ENCODE data around the gene SYCN.

SYCN gene

DNA sequence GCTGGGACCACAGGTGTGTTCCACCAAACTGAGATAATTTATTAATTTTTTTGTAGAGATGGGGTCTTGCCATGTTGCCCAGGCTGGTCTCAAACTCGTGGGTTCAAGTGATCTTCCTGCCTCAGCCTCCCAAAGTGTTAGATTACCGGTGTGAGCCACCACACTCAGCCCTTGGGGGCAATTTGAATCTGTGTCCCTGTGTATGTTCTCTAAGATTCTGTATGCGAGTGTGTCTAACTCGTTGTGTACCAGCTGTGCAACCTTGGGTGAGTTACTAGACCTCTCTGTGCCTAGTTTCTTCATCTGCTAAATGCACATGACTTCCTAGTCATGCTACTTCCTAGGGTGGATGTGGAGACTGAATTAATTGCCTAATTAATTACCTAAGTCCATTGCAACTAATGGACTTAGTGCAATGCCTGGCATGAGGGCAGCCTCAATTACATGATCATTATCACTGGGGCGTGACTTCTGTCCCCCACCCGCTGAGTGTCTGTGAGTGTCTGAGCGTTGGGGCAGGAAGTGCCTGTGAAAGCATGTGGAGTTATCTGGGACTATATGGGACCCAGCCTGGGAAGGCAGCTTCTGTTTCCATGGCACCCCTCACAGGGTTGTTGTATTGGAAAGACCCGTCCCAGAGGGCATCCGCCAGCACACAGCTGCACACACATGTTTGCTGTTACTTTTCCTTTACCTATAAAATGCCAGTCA is 9.1 kb downstream of the SYCN start:
- no peak for DNase-seq (ENCODE audit: low read depth)

GRCh38 chr19:39193803-39194202 is 10.3 kb downstream of the SYCN start:
- no peak for DNase-seq (ENCODE audit: low read depth)

DNA sequence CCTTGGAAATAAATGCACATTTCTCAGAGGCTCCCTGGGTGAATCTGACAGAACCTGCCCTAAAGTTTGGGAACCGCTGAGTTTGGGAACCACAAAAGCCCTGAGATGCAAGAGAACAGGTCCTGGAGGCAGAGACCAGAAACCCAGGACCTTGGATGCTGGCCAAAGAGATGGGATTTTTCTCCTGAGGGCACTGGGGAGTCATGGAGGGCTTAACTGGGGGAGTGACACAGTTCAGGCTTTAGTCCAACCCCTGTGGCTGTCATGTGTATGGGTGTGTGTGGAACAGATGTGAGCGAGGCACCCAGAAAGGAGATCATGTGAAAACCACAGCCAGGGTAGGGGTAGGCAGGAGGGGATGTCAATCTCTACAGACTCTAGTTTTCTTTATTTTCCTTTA is 11.2 kb downstream of the SYCN start:
- no peak for DNase-seq (ENCODE audit: low read depth)

- DNase-seq (ENCODE audit: low read depth): no peak
Measured at GRCh38 chr19:39190768-39191167, 13.3 kb downstream of the SYCN start.

DNA sequence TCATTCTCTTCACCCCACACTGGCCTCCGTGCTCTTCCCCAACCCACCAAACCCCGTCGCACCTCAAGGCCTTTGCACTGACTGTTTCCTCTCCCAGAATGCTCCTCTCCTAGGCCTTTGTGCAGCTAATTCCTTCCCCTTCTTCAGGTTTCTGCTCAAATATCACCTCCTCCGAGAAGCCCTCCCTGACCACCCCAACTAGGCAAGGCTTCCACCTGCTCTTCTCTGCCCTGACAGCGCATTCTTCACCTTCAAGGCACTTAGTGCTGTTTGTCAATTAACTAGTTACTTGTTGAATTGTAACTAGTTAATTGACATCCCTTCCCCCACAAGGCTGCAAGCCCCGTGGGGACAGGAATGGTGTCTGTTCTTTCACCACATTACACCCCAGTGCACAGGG is 15.1 kb downstream of the SYCN start:
- no peak for DNase-seq (ENCODE audit: low read depth)

- no peak for DNase-seq (ENCODE audit: low read depth)
Measured at GRCh38 chr19:39187552-39187943, 16.5 kb downstream of the SYCN start.

- DNase-seq (ENCODE audit: low read depth): no peak
Measured at GRCh38 chr19:39186391-39186790, 17.7 kb downstream of the SYCN start.

GRCh38 chr19:39183104-39183503 is 21.0 kb downstream of the SYCN start:
- no peak for DNase-seq (ENCODE audit: low read depth)

DNA sequence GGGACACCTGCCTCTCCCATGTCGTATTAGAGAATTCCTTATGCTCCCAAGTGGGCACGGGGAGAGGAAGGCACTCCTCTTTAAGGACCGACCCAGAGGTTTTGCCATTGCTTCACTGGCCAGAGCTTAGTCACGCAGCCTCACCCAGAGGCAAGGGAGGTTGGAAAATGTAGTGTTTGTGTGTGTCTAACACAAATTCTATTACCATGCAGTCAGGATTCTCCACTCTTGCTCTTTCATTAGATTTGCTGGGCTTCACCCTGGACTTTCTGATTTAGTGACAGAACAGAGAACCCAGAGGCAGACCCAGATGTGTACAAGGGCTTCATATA is 21.9 kb downstream of the SYCN start:
- DNase-seq (ENCODE audit: low read depth): no peak

- DNase-seq (ENCODE audit: low read depth): no peak
Measured at GRCh38 chr19:39181500-39182173, 22.4 kb downstream of the SYCN start.

GRCh38 chr19:39180749-39181148 is 23.3 kb downstream of the SYCN start:
- no peak for DNase-seq (ENCODE audit: low read depth)

GRCh38 chr19:39179754-39180153 is 24.3 kb downstream of the SYCN start:
- no peak for DNase-seq (ENCODE audit: low read depth)

- no peak for DNase-seq (ENCODE audit: low read depth)
Measured at GRCh38 chr19:39178296-39179006, 25.6 kb downstream of the SYCN start.

- DNase-seq (ENCODE audit: low read depth): no peak
Measured at GRCh38 chr19:39177736-39178135, 26.3 kb downstream of the SYCN start.

GRCh38 chr19:39177110-39177699 is 26.9 kb downstream of the SYCN start:
- DNase-seq (ENCODE audit: low read depth): no peak

- no peak for DNase-seq (ENCODE audit: low read depth)
Measured at GRCh38 chr19:39175564-39175963, 28.5 kb downstream of the SYCN start.

GRCh38 chr19:39174558-39175544 is 29.2 kb downstream of the SYCN start:
- DNase-seq (ENCODE audit: low read depth): no peak

DNA sequence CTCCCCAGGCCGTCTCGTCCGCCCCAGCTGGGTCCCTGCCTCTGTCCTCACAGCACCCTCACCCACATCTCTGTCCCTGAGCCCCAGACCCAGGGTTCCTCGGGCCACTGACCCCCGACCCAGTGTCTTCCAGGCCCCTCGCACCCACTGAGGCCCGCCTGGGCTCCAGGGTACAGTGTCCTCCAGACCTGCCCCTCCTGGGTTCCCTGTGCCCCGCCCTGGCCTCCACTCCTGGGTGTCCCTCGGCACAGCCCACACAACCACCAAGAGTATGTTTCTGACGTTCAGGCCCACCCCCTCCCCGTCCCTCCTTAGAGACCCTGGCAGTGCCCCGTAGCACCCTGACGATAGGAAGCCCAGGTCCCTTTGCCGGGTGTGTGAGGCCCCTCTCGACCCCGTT is 29.9 kb downstream of the SYCN start:
- DNase-seq (ENCODE audit: low read depth): no peak

GRCh38 chr19:39173502-39173991 is 30.5 kb downstream of the SYCN start:
- DNase-seq (ENCODE audit: low read depth): no peak

- DNase-seq (ENCODE audit: low read depth): no peak
Measured at GRCh38 chr19:39172700-39173501, 31.2 kb downstream of the SYCN start.
